Measurements from ENCODE around the gene STK11.
A peak's percentile ranks its signal among the peaks of the same experiment; 100 is the strongest.

Gene STK11

GRCh38 chr19:1205114-1206099, at the start of gene STK11:
Gene STK11 (plus strand): TSS chr19:1205778. CDS start chr19:1206914, 1,136 bp downstream.
- TF ChIP-seq, protein P1, sequence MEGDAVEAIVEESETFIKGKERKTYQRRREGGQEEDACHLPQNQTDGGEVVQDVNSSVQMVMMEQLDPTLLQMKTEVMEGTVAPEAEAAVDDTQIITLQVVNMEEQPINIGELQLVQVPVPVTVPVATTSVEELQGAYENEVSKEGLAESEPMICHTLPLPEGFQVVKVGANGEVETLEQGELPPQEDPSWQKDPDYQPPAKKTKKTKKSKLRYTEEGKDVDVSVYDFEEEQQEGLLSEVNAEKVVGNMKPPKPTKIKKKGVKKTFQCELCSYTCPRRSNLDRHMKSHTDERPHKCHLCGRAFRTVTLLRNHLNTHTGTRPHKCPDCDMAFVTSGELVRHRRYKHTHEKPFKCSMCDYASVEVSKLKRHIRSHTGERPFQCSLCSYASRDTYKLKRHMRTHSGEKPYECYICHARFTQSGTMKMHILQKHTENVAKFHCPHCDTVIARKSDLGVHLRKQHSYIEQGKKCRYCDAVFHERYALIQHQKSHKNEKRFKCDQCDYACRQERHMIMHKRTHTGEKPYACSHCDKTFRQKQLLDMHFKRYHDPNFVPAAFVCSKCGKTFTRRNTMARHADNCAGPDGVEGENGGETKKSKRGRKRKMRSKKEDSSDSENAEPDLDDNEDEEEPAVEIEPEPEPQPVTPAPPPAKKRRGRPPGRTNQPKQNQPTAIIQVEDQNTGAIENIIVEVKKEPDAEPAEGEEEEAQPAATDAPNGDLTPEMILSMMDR (IDR thresholded peaks at IDR 0.05): no peak
- Histone ChIP-seq H3K27me3 (no peaks in the 10 kb centered on the region), H3K4me3 (peak within 1 kb of the TSS; percentile 67 to 76), H3K27ac (peak within 1 kb of the TSS; percentile 88), H3K9me3 (no peaks in the 10 kb centered on the region), H3K4me1 (peaks cover 0 to 39% (median 26%) of the 10 kb centered on the region in 4 donors), H3K36me3 (peaks cover 0 to 7% (median 0%) of the 10 kb centered on the region in 3 donors)
- intact Hi-C loops (cut with DNase I; ENCODE audit: low total_unique reads): no loop called here
- peak; percentile 97 to 99 for DNase-seq

DNA sequence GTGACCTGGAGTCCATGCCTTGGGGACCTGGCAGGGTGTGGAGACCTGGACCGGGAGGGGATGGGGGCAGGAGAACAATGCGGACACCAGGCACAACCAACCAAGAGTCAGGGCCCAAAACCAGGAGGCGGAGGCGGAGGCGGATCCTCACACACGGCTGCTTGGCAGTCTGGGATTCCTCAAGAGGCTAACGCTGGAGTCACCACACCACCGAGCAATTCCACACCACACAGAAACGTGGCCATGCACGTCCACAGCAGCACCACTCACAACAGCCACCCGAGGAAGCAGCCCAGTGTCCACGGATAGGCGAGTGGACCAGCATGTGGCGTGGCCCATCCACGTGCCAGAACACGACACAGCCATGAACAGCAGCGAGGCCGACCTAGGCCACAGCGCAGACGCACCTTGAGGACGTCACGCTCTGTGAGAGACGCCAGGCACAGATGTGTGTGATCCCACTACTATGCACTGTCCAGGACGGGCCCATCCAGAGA, 49.2 kb upstream of the STK11 start:
- TF ChIP-seq, protein P1 (IDR thresholded peaks at IDR 0.05): no peak
- DNase-seq: no peak
- Histone ChIP-seq H3K27me3 (no peaks in the 10 kb centered on the region), H3K9me3 (no peaks in the 10 kb centered on the region), H3K4me3 (no peak overlapping the region), H3K4me1 (peaks cover 0 to 60% (median 44%) of the 10 kb centered on the region in 4 donors), H3K27ac (peak overlapping the region; percentile 79 to 92), H3K36me3 (peaks cover 5 to 51% (median 11%) of the 10 kb centered on the region in 3 donors)
- intact Hi-C loops (cut with DNase I; ENCODE audit: low total_unique reads): no loop called here

GRCh38 chr19:1156830-1157615, 48.6 kb upstream of the STK11 start:
- Histone ChIP-seq H3K36me3 (peaks cover 5 to 45% (median 11%) of the 10 kb centered on the region in 3 donors), H3K9me3 (no peaks in the 10 kb centered on the region), H3K27ac (peak overlapping the region in 1 of 2 donors; percentile 92), H3K4me1 (peaks cover 0 to 58% (median 40%) of the 10 kb centered on the region in 4 donors), H3K27me3 (no peaks in the 10 kb centered on the region), H3K4me3 (no peak overlapping the region)
- no peak for DNase-seq
- intact Hi-C loops (cut with DNase I; ENCODE audit: low total_unique reads): no loop called here
- TF ChIP-seq, protein P1 (IDR thresholded peaks at IDR 0.05): no peak

DNA sequence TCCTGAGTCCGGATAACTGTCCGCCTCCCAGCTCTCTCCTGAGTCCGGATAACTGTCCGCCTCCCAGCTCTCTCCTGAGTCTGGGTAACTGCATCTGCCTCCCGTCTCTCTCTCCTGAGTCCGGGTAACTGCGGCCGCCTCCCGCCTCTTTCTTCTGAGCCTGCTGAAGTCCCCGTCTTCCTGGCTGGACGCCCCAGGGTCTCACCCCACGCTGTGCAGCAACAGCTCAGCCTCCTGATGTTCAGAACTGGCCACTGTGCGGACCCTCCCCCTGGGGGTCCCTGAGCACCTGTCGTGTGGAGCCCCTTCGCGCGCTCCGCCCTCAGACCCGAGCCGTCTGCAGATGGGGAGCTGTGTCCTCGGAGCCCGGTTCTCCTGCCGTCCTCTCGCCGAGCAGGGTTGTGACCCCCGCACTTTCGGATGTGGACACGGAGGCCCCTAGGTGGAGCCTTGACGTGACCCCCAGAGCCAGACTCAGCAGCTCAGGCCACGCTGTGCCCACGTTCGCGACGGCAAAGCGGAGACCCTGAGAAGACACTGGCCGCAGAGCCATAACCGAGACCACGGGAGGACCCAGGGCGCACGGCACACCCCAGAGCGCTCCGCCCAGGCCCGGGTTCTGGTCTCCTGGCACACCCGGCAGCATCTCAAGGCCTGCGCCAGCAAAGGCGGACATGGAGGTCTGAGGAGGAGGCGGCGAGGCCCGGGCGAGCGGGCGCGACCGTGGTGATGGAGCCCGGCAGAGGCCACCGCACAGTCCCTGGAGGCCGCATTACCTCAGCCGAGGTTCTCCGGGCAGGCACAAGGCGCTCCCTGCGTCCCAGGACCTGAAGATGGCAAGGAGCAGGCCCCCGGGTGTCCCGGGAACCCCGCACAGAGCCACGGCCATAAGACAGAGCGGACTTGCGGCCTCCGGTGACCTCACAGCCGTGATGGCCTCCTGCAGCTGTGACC, 47.4 kb upstream of the STK11 start:
- no peak for DNase-seq
- Histone ChIP-seq H3K27me3 (no peaks in the 10 kb centered on the region), H3K27ac (no peak overlapping the region), H3K9me3 (no peaks in the 10 kb centered on the region), H3K36me3 (peaks cover 5 to 39% (median 11%) of the 10 kb centered on the region in 3 donors), H3K4me1 (peaks cover 0 to 49% (median 32%) of the 10 kb centered on the region in 4 donors), H3K4me3 (no peak overlapping the region)
- TF ChIP-seq, protein P1 (IDR thresholded peaks at IDR 0.05): no peak
- intact Hi-C loops (cut with DNase I; ENCODE audit: low total_unique reads): no loop called here
